HCT116 (cell line): ENCODE measurements around the gene TAF8. TPM values are rescaled to one million over a fixed set of nuclear protein-coding genes. Genes with fewer than 3 reads are reported as not detected.
"Not testable (repeated sequence)": the region's sequence is repeated elsewhere in the genome, so short reads cannot be mapped to it uniquely, and the experiment has no call there.

Experiments used
- ATAC-seq: fragments of 200-7000 bp; cut with Tn5 transposase; 2 replicates; pipeline ENCODE4 v1.9.1; 2020; ENCODE audit warnings: mild to moderate bottlenecking, moderate library complexity
- BruUV-seq: library from RNA; stranded (reverse); fragments of 400-500 nt; replicated peaks from 2 replicates; lab custom pipeline; 2021; lab: Mats Ljungman, UMichigan
- CTCF ChIA-PET: fragments of 300-600 bp; sonication (Branson Sonifier 250); formaldehyde crosslinking; loops from one replicate; lab custom pipeline; 2021; ENCODE audit warnings: antibody characterized with exemption; lab: Charles Lee
- POLR2A ChIA-PET: fragments of 300-600, 350-600 bp; sonication (Branson Sonifier 250); formaldehyde crosslinking; loops from one replicate; lab custom pipeline; 2021; ENCODE audit warnings: antibody characterized with exemption; lab: Charles Lee
- RAD21 ChIA-PET, 2 experiments: fragments of 300-600 bp; sonication (Branson Sonifier 250); formaldehyde crosslinking; loops; one replicate each; lab custom pipeline; 2023; ENCODE audit warnings: low total read pairs in 2 of 2; ENCODE audit not compliant: uncharacterized antibody in 2 of 2, unreplicated experiment in 2 of 2, low non-redundant PET in 1 of 2; lab: Charles Lee
- DNase-seq: peaks from one replicate; pipeline ENCODE4 v3.0.0-alpha.2; 2010; ENCODE audit warnings: low read depth, low spot score
- H2AFZ ChIP-seq: fragments of 200-600 bp; shearing (Covaris generic), sonication (generic); 2 replicates; pipeline ENCODE4 v1.6.1; 2017; ENCODE audit warnings: low read depth, mixed run types, mixed read lengths, antibody characterized with exemption, low read length; ENCODE audit not compliant: poor library complexity, severe bottlenecking
- H3K27ac ChIP-seq: 2 replicates; pipeline ENCODE4 v1.5.1; 2012; ENCODE audit warnings: low read depth, low read length
- H3K27me3 ChIP-seq: fragments of 200-600 bp; sonication (generic); 2 replicates; pipeline ENCODE4 v1.6.1; 2016; ENCODE audit warnings: mixed run types, low read length, mixed read lengths; ENCODE audit not compliant: insufficient read depth
- H3K36me3 ChIP-seq, 2 experiments: fragments of 200-500 bp in 1 of 2; fragments of 200-600 bp in 1 of 2; sonication (Bioruptor generic) in 1 of 2; sonication (generic) in 1 of 2; 2 replicates each; pipeline versions ENCODE4 v1.5.1 to v1.6.1; 2014 to 2016; ENCODE audit warnings: low read length in 2 of 2, inconsistent platforms in 1 of 2, mixed read lengths in 1 of 2, mixed run types in 1 of 2; ENCODE audit not compliant: insufficient read depth in 2 of 2, control insufficient read depth in 1 of 2
- H3K4me1 ChIP-seq, 2 experiments: fragments of 200-600 bp in 1 of 2; sonication (generic) in 1 of 2; 2 replicates each; pipeline versions ENCODE4 v1.5.1 to v1.6.1; 2012 to 2017; ENCODE audit warnings: low read length in 2 of 2, inconsistent platforms in 1 of 2, mild to moderate bottlenecking in 1 of 2, mixed read lengths in 1 of 2, mixed run types in 1 of 2, moderate library complexity in 1 of 2; ENCODE audit not compliant: insufficient read depth in 2 of 2, control insufficient read depth in 1 of 2
- H3K4me2 ChIP-seq: fragments of 200-600 bp; sonication (generic); 2 replicates; pipeline ENCODE4 v1.6.1; 2017; ENCODE audit warnings: mixed run types, low read length, mixed read lengths
- H3K4me3 ChIP-seq, 2 experiments: fragments of 200-600 bp in 1 of 2; sonication (generic) in 1 of 2; replicated peaks in 1 of 2; 2 replicates each; pipeline ENCODE4 v1.5.1; 2011 to 2016; ENCODE audit warnings: low read length in 2 of 2, control low read depth in 1 of 2, low read depth in 1 of 2, mild to moderate bottlenecking in 1 of 2, mixed read lengths in 1 of 2, mixed run types in 1 of 2
- H3K79me2 ChIP-seq: fragments of 200-600 bp; sonication (generic); 2 replicates; pipeline ENCODE4 v1.6.1; 2017; ENCODE audit warnings: mild to moderate bottlenecking, mixed run types, low read length, moderate library complexity, mixed read lengths; ENCODE audit not compliant: insufficient read depth
- H3K9ac ChIP-seq: fragments of 200-600 bp; sonication (generic); 2 replicates; pipeline ENCODE4 v1.6.1; 2016; ENCODE audit warnings: low read length, mixed read lengths
- H3K9me2 ChIP-seq: fragments of 200-600 bp; sonication (generic), shearing (Covaris generic); 2 replicates; pipeline ENCODE4 v1.6.1; 2017; ENCODE audit warnings: mixed run types, mild to moderate bottlenecking, moderate library complexity; ENCODE audit not compliant: insufficient read depth
- H3K9me3 ChIP-seq, 2 experiments: fragments of 200-500 bp in 1 of 2; fragments of 200-600 bp in 1 of 2; sonication (Bioruptor generic) in 1 of 2; sonication (generic) in 1 of 2; 2 replicates each; pipeline ENCODE4 v1.6.1; 2014 to 2017; ENCODE audit warnings: low read length in 2 of 2, mixed read lengths in 2 of 2, inconsistent platforms in 1 of 2, low read depth in 1 of 2, mild to moderate bottlenecking in 1 of 2, mixed run types in 1 of 2, moderate library complexity in 1 of 2; ENCODE audit not compliant: control insufficient read depth in 1 of 2, insufficient read depth in 1 of 2
- H4K20me1 ChIP-seq: fragments of 200-600 bp; sonication (generic), shearing (Covaris generic); 2 replicates; pipeline ENCODE4 v1.6.1; 2017; ENCODE audit warnings: mixed run types, mild to moderate bottlenecking, moderate library complexity; ENCODE audit not compliant: insufficient read depth
- CBX3 ChIP-seq: IDR thresholded peaks from 2 replicates; pipeline ENCODE4 v1.6.1; 2012; ENCODE audit warnings: low read depth
- ELF1 ChIP-seq: IDR thresholded peaks from 2 replicates; pipeline ENCODE4 v1.6.1; 2012; ENCODE audit warnings: low read depth, borderline replicate concordance
- POLR2A ChIP-seq: IDR thresholded peaks from 2 replicates; pipeline ENCODE4 v1.7.0; 2011; ENCODE audit warnings: borderline replicate concordance; ENCODE audit not compliant: insufficient read depth, insufficient read length; ENCODE audit errors: extremely low read depth
- SRF ChIP-seq: IDR thresholded peaks from 2 replicates; pipeline ENCODE4 v1.6.1; 2012; ENCODE audit warnings: low read depth
- TCF7L2 ChIP-seq: IDR thresholded peaks from 2 replicates; pipeline ENCODE4 v1.7.0; 2011; ENCODE audit warnings: borderline replicate concordance, inconsistent platforms; ENCODE audit not compliant: insufficient read depth, insufficient read length; ENCODE audit errors: extremely low read depth
- YY1 ChIP-seq: IDR thresholded peaks from 2 replicates; pipeline ENCODE4 v1.6.1; 2011; ENCODE audit warnings: low read length, low read depth, moderate library complexity, mild to moderate bottlenecking; ENCODE audit not compliant: insufficient replicate concordance; ENCODE audit errors: extremely low read depth
- ZFX ChIP-seq: fragments of 450-650 bp; IDR thresholded peaks from 2 replicates; pipeline ENCODE4 v1.6.1; 2017
- ZNF274 ChIP-seq: fragments of 200-500 bp; sonication (Bioruptor generic); IDR thresholded peaks from 2 replicates; pipeline ENCODE4 v1.6.1; 2014; ENCODE audit warnings: mild to moderate bottlenecking, low read depth, low read length, inconsistent platforms
- intact Hi-C: fragments of 100-400 bp; cut with micrococcal nuclease; formaldehyde crosslinking; loops from 2 replicates; pipeline ENCODE4 v1.10.0; 2022
- total RNA-seq: library from RNA; stranded (reverse); gene quantifications from one replicate; pipeline ENCODE4 v1.2.1, GENCODE V29; 2021; ENCODE audit not compliant: unreplicated experiment
- TF ChIP-seq, protein P1 (sequence below): IDR thresholded peaks from 2 replicates; pipeline ENCODE4 v1.6.1; 2012; ENCODE audit warnings: low read depth

TAF8 gene
- total RNA-seq, 1 experiment from 2014 or later, result 29.5 TPM

DNA sequence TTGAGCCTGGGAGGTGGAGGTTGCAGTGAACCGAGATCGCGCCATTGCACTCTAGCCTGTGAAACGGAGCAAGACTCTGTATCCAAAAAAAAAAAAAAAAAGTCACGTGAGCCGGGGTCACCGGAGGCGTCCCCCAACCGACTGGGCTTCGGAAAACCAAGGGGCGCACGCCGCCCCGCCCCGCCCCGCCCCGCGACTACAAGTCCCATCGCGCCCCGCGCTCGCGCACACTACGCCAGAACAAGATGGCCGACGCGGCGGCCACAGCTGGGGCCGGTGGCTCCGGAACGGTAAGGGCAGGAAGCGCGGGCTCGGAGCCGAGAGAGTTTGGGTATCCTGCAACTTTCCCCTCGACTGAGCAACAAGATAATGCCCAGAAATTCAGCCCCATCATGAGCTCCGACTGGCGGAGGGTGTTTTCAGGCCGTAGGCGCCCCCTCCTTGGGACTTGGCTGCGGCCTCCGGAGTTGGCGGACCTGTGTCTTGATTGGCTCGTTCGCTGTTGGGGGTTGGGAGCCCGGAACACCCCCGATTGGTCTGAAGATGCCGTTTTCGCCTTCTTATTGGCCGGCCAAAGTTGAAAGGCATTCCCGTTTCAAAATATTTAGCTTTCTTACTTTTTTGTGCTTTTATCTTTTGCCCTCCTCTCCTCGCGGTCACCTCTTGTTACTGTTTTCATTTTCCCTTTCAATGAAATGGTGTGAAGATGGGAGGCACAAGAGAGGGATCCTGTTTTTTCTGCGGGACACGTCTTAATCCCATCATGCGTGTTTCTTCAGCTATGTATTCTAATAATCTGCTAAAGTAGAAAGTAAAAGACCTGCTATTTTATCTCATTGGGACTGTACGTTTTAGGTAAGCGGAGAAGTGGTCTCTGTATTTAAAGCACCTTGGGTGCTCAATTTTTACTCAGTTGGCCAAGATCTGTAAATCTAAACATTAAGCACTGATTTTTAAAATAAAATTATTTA lies at the start of gene TAF8 (continued):
- TF ChIP-seq, protein P1, sequence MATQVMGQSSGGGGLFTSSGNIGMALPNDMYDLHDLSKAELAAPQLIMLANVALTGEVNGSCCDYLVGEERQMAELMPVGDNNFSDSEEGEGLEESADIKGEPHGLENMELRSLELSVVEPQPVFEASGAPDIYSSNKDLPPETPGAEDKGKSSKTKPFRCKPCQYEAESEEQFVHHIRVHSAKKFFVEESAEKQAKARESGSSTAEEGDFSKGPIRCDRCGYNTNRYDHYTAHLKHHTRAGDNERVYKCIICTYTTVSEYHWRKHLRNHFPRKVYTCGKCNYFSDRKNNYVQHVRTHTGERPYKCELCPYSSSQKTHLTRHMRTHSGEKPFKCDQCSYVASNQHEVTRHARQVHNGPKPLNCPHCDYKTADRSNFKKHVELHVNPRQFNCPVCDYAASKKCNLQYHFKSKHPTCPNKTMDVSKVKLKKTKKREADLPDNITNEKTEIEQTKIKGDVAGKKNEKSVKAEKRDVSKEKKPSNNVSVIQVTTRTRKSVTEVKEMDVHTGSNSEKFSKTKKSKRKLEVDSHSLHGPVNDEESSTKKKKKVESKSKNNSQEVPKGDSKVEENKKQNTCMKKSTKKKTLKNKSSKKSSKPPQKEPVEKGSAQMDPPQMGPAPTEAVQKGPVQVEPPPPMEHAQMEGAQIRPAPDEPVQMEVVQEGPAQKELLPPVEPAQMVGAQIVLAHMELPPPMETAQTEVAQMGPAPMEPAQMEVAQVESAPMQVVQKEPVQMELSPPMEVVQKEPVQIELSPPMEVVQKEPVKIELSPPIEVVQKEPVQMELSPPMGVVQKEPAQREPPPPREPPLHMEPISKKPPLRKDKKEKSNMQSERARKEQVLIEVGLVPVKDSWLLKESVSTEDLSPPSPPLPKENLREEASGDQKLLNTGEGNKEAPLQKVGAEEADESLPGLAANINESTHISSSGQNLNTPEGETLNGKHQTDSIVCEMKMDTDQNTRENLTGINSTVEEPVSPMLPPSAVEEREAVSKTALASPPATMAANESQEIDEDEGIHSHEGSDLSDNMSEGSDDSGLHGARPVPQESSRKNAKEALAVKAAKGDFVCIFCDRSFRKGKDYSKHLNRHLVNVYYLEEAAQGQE, result no peak
- TF ChIP-seq ZNF274 (no peak), SRF (no peak), ZFX (peak; percentile 70), POLR2A (peak; percentile 98), ELF1 (no peak), YY1 (peak; percentile 99)

DNA sequence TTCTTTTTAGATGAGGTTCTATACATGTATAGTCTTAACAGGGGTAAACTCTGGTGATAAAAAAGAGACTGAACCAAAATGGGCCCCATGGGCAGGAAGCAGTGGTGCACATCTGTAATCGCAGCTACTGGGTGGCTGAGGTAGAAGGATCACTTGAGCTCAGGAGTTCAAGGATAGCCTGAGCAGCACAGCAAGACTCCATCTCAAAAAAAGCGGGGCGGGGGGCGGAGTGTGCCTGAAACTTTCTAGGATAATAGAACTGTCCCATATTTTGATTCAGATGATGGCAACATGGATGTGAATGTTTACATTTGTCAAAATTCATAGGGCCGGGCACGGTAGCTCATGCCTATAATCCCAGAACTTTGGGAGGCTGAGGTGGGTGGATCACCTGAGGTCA lies 48.8 kb upstream of the TAF8 start:
- no TSS peak for BruUV-seq
- POLR2A ChIA-PET, result no interaction called here

DNA sequence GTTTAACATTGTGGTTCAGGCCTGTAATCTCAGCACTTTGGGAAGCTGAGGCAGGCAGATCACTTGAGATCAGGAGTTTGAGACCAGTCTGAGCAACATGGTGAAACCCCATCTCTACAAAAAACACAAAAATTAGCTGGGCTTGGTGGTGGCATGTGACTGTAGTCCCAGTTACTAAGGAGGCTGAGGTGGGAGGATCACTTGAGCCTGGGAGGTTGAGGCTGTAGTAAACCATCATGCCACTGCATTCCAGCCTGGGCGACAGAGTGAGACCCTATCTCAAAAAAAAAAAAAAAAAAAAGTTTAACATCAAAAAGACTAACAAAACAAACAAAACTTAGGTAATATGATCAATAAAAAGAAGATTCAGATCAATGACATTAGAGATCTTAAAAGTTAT lies 46.7 kb upstream of the TAF8 start:
- H3K27ac ChIP-seq, intact Hi-C loops, H3K79me2 ChIP-seq, CTCF ChIA-PET, H3K9me3 ChIP-seq, H3K4me3 ChIP-seq, H3K4me1 ChIP-seq, ATAC-seq, H3K9ac ChIP-seq, DNase-seq, H3K9me2 ChIP-seq, BruUV-seq, H3K27me3 ChIP-seq, POLR2A ChIA-PET, H3K36me3 ChIP-seq, H4K20me1 ChIP-seq, H2AFZ ChIP-seq, H3K4me2 ChIP-seq, RAD21 ChIA-PET: not testable (repeated sequence)

More for the DNA sequence above, 48.8 kb upstream of the TAF8 start:
- Histone ChIP-seq H3K4me1 (no peaks in the 10 kb centered on the region), H3K79me2 (no peaks in the 10 kb centered on the region), H3K9ac (no peak overlapping the region), H3K9me3 (no peaks in the 10 kb centered on the region), H3K4me2 (no peak overlapping the region), H3K27me3 (no peaks in the 10 kb centered on the region), H2AFZ (no peak overlapping the region), H4K20me1 (no peaks in the 10 kb centered on the region), H3K36me3 (no peaks in the 10 kb centered on the region), H3K27ac (no peak overlapping the region), H3K4me3 (no peak overlapping the region), H3K9me2 (no peaks in the 10 kb centered on the region)
- intact Hi-C loops, result no loop called here
- ChIA-PET RAD21 (no interaction called here), CTCF (no interaction called here)
- no peak for TF ChIP-seq CBX3
- TF ChIP-seq TCF7L2, result no peak
- DNase-seq, result no peak
- ATAC-seq, result no peak
